Measurements from ENCODE around the gene PDXK.

PDXK gene

DNA sequence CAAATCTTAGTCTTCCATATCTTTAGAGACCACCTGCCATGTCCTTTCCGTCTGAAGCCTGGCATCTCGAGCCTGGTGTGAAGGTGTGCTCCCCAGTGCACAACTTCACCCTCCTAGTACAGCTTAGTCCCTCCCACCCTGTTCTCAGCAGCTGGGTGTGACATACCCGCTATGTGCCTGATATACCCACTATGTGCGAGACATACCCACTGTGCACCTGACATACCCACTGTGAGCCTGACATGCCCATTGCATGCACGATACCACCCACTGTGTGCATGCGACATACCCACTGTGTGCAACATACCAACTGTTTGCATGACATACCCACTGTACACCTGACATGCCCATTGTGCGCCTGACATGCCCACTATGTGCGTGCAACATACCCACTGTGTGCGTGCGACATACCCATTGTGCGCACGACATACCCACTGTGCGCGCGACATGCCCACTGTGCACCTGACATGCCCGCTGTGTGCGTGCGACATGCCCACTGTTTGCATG, 67.4 kb downstream of the PDXK start:
- H3K4me3 ChIP-seq (ENCODE audit: low read length) = no peak overlapping the region
- TF ChIP-seq, protein P1, sequence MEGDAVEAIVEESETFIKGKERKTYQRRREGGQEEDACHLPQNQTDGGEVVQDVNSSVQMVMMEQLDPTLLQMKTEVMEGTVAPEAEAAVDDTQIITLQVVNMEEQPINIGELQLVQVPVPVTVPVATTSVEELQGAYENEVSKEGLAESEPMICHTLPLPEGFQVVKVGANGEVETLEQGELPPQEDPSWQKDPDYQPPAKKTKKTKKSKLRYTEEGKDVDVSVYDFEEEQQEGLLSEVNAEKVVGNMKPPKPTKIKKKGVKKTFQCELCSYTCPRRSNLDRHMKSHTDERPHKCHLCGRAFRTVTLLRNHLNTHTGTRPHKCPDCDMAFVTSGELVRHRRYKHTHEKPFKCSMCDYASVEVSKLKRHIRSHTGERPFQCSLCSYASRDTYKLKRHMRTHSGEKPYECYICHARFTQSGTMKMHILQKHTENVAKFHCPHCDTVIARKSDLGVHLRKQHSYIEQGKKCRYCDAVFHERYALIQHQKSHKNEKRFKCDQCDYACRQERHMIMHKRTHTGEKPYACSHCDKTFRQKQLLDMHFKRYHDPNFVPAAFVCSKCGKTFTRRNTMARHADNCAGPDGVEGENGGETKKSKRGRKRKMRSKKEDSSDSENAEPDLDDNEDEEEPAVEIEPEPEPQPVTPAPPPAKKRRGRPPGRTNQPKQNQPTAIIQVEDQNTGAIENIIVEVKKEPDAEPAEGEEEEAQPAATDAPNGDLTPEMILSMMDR (conservative IDR thresholded peaks at IDR 0.05; ENCODE audit: low read depth, low read length) = no peak
- no peak for DNase-seq (ENCODE audit: low read depth)

DNA sequence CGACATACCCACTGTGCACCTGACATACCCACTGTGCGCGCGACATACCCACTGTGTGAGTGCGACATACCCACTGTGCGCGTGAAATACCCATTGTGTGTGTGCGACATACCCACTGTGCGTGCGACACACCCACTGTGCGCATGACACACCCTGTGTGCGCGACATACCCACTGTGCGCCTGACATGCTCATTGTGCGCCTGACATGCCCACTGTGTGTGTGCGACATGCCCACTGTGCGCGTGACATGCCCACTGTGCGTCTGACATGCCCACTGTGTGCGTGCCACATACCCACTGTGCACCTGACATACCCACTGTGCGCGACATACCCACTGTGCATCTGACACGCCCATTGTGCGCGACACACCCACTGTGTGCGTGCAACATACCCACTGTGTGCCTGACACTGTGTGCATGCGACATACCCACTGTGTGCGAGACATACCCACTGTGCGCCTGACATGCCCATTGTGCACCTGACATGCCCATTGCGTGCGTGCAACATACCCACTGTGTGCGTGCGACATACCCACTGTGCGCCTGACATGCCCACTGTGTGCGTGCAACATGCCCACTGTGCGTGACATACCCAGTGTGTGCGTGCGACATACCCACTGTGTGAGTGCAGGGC, 68.0 kb downstream of the PDXK start:
- no peak overlapping the region for H3K4me3 ChIP-seq (ENCODE audit: low read length)

DNA sequence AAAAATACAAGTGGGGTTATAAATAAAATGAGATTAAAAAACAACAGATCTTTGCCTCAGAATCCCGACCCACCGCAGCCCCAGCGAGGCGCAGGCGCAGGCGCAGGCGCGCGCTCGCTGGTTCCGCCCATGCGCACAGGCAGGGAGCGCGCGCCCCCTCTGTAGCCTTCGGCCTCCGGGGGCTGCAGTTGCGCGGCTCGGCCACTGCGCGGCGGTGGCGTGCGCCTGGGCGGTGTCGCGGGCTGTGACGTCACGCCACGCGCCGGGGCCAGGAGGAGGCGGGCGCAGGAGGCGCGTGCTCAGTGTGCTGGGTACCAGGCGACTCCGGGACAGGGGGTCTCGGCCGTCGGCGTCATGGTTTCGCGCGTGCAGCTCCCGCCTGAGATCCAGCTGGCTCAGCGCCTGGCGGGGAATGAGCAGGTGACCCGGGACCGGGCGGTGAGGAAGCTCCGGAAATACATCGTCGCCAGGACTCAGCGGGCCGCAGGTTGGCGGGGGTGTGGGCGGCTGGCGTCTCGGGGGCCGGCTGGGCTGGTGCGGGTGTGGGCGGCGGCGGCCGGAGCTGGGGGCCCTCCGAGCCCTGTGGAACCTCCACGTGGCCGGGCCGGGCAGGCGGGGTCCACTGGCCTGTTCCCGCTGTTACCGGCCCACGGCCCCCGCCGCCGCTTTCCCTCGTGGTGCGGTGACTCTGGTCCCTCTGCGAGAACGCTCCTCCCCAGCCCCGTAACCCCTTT, 70.5 kb downstream of the PDXK start, which contains the start of gene RRP1:
TSS of gene RRP1 (plus strand) at position 302 of the 734 bp plus-strand sequence. CDS start at position 355, 53 bp downstream.
- H3K4me3 ChIP-seq (ENCODE audit: low read length) = peak within 1 kb of the TSS; percentile 96
- DNase-seq (ENCODE audit: low read depth) = peak; percentile 75
- TF ChIP-seq, protein P1 (conservative IDR thresholded peaks at IDR 0.05; ENCODE audit: low read depth, low read length) = peak; percentile 70

More for the DNA sequence above, 68.0 kb downstream of the PDXK start:
- DNase-seq (ENCODE audit: low read depth) = no peak
- TF ChIP-seq, protein P1 (conservative IDR thresholded peaks at IDR 0.05; ENCODE audit: low read depth, low read length) = no peak

DNA sequence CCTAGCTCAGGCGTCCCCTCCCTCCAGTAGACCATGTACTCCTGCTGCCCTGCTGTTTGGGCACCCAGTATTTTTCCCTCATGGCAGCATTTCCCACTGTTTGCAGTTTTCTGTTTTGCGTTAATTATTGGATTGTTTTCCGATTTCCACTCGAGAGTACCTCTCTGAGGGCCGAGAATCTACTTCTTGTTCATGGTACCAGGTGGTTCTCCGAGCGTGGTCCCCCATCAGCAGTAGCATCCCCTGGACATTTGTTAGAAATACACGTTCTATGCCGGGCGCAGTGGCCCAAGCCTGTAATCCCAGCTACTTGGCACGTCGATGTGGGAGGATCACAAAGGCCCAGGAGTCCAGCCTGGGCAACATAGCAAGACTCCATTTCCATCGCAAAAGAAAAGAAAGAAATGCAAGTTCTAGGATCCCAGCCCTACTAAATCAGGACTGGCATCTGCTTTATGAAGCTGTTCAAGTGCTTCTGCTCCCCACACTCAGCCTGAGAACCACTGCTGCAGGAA, 71.1 kb downstream of the PDXK start:
- TF ChIP-seq, protein P1 (conservative IDR thresholded peaks at IDR 0.05; ENCODE audit: low read depth, low read length) = no peak
- DNase-seq (ENCODE audit: low read depth) = no peak
- peak overlapping the region; percentile 96 for H3K4me3 ChIP-seq (ENCODE audit: low read length)

DNA sequence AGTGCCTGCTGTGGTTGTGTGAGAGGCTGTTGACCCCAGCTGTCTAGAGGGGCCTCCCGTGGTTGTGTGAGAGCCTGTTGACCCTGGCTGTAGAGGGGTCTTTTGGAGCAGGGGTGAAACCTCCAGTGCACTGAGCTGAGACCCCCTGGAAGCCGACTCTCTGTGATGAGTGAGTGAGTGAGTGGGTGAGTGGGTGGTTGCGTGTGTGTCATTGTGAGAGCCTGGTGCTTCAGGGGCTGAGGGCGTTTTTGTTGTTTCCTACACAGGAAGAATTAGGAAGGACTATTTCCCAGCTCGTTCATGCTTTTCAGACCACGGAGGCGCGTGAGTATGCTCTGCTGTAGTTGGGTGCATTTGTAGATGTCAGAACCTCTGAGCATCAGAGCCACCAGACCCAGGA, 73.5 kb downstream of the PDXK start:
- no peak overlapping the region for H3K4me3 ChIP-seq (ENCODE audit: low read length)
- DNase-seq (ENCODE audit: low read depth) = no peak
- TF ChIP-seq, protein P1 (conservative IDR thresholded peaks at IDR 0.05; ENCODE audit: low read depth, low read length) = no peak

DNA sequence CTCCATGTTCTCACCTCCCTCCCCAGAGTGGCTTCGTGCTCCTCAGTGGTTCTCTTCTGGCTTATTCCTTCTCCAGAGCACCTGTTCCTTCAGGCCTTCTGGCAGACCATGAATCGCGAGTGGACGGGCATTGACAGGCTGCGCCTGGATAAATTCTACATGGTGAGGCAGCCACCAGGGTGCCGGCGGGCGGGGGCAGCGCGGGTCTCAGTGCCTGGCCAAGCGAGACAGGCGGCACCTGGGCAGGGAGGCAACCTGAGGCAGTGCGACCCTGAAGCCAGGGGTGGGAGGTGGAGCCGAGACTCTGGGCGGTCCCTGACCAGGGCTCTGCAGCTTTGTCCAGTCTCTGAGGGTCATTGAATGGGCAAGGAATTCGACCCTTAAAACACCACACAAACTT, 74.3 kb downstream of the PDXK start:
- TF ChIP-seq, protein P1 (conservative IDR thresholded peaks at IDR 0.05; ENCODE audit: low read depth, low read length) = no peak
- H3K4me3 ChIP-seq (ENCODE audit: low read length) = no peak overlapping the region
- DNase-seq (ENCODE audit: low read depth) = no peak
